Ectodermal cell (in vitro differentiated cells): ENCODE measurements around the gene YIPF2.
"Not testable (repeated sequence)": the region's sequence is repeated elsewhere in the genome, so short reads cannot be mapped to it uniquely, and the experiment has no call there.

Experiments used
- H3K27ac ChIP-seq: 2 replicates; pipeline ENCODE4 v1.7.0; 2013; ENCODE audit warnings: mild to moderate bottlenecking, low read depth, low read length; ENCODE audit not compliant: insufficient read depth, poor library complexity, severe bottlenecking
- H3K27me3 ChIP-seq: 2 replicates; pipeline ENCODE4 v1.7.0; 2013; ENCODE audit warnings: mild to moderate bottlenecking, low read length; ENCODE audit not compliant: insufficient read depth, control insufficient read depth, poor library complexity, severe bottlenecking
- H3K36me3 ChIP-seq: one replicate; pipeline ENCODE4 v1.7.0; 2013; ENCODE audit warnings: low read length; ENCODE audit not compliant: control insufficient read depth, insufficient read depth
- H3K4me1 ChIP-seq: one replicate; pipeline ENCODE4 v1.7.0; 2013; ENCODE audit warnings: low read length; ENCODE audit not compliant: control insufficient read depth, insufficient read depth
- H3K4me3 ChIP-seq: 2 replicates; pipeline ENCODE4 v1.7.0; 2013; ENCODE audit warnings: low read depth, low read length, control low read depth; ENCODE audit not compliant: insufficient read depth
- H3K9me3 ChIP-seq: 2 replicates; pipeline ENCODE4 v1.7.0; 2013; ENCODE audit warnings: mild to moderate bottlenecking, low read length, moderate library complexity; ENCODE audit not compliant: control insufficient read depth
- WGBS, 2 experiments: methylation state at CpG; one replicate each; pipeline ENCODE4 v1.1.7; 2013; ENCODE audit warnings: missing lambda C conversion rate in 2 of 2; 5-methylcytosine and 5-hydroxymethylcytosine counted together

The YIPF2 gene

GRCh38 chr19:10941649-10942048, 13.2 kb upstream of the YIPF2 start:
- H3K27me3 ChIP-seq, H3K4me1 ChIP-seq, H3K27ac ChIP-seq, H3K9me3 ChIP-seq, H3K36me3 ChIP-seq, H3K4me3 ChIP-seq: not testable (repeated sequence)
- WGBS, 2 experiments, result 88 to 92% methylated on average over 13 to 14 of the region's 14 CpGs

GRCh38 chr19:10936661-10937084, 8.2 kb upstream of the YIPF2 start:
- H3K9me3 ChIP-seq, result no peaks in the 10 kb centered on the region
- H3K27ac ChIP-seq, result no peak overlapping the region
- WGBS, 2 experiments, result 14 to 16% methylated on average over 11 of the region's 11 CpGs
- no peaks in the 10 kb centered on the region for H3K27me3 ChIP-seq
- H3K36me3 ChIP-seq, result no peaks in the 10 kb centered on the region
- H3K4me1 ChIP-seq, result no peaks in the 10 kb centered on the region
- no peak overlapping the region for H3K4me3 ChIP-seq

GRCh38 chr19:10935371-10936059, 7.1 kb upstream of the YIPF2 start:
- no peaks in the 10 kb centered on the region for H3K4me1 ChIP-seq
- H3K27ac ChIP-seq, result no peak overlapping the region
- no peaks in the 10 kb centered on the region for H3K36me3 ChIP-seq
- no peaks in the 10 kb centered on the region for H3K9me3 ChIP-seq
- WGBS, 2 experiments, result 93 to 94% methylated on average over 9 of the region's 9 CpGs
- H3K4me3 ChIP-seq, result no peak overlapping the region
- no peaks in the 10 kb centered on the region for H3K27me3 ChIP-seq

- Histone ChIP-seq H3K27me3 (no peaks in the 10 kb centered on the region), H3K9me3 (no peaks in the 10 kb centered on the region), H3K4me1 (peaks cover 3% of the 10 kb centered on the region), H3K4me3 (peak overlapping the region; percentile 96), H3K27ac (no peak overlapping the region), H3K36me3 (no peaks in the 10 kb centered on the region)
- 14 to 16% methylated on average over 27 of the region's 27 CpGs for WGBS, 2 experiments
Observed at GRCh38 chr19:10929402-10929794, 959 bp upstream of the YIPF2 start.

- H3K4me3 ChIP-seq, result peak overlapping the region; percentile 96
- H3K4me1 ChIP-seq, result peaks cover 3% of the 10 kb centered on the region
- WGBS, 2 experiments, result 19 to 20% methylated on average over 47 of the region's 47 CpGs
- no peaks in the 10 kb centered on the region for H3K9me3 ChIP-seq
- H3K27me3 ChIP-seq, result no peaks in the 10 kb centered on the region
- H3K36me3 ChIP-seq, result peaks cover 7% of the 10 kb centered on the region
- H3K27ac ChIP-seq, result no peak overlapping the region
Observed at GRCh38 chr19:10927730-10928562, 493 bp downstream of the YIPF2 start.

- Histone ChIP-seq H3K4me3 (no peak overlapping the region), H3K4me1 (no peaks in the 10 kb centered on the region), H3K27me3 (no peaks in the 10 kb centered on the region), H3K9me3 (no peaks in the 10 kb centered on the region), H3K36me3 (peaks cover 9% of the 10 kb centered on the region), H3K27ac (no peak overlapping the region)
- 93 to 95% methylated on average over 13 of the region's 13 CpGs for WGBS, 2 experiments
Observed at GRCh38 chr19:10924597-10924996, 3.8 kb downstream of the YIPF2 start.

GRCh38 chr19:10923260-10924112, 5.0 kb downstream of the YIPF2 start:
- 96% methylated on average over 29 of the region's 29 CpGs for WGBS, 2 experiments
- peaks cover 19% of the 10 kb centered on the region for H3K36me3 ChIP-seq
- no peak overlapping the region for H3K4me3 ChIP-seq

GRCh38 chr19:10922638-10923014, 5.8 kb downstream of the YIPF2 start:
- 88 to 94% methylated on average over 13 of the region's 13 CpGs for WGBS, 2 experiments
- no peaks in the 10 kb centered on the region for H3K27me3 ChIP-seq
- no peaks in the 10 kb centered on the region for H3K4me1 ChIP-seq
- H3K27ac ChIP-seq, result no peak overlapping the region
- no peak overlapping the region for H3K4me3 ChIP-seq
- H3K9me3 ChIP-seq, result no peaks in the 10 kb centered on the region
- H3K36me3 ChIP-seq, result peaks cover 19% of the 10 kb centered on the region

More at GRCh38 chr19:10923260-10924112, 5.0 kb downstream of the YIPF2 start:
- no peaks in the 10 kb centered on the region for H3K27me3 ChIP-seq
- no peaks in the 10 kb centered on the region for H3K9me3 ChIP-seq
- no peak overlapping the region for H3K27ac ChIP-seq
- no peaks in the 10 kb centered on the region for H3K4me1 ChIP-seq

GRCh38 chr19:10921910-10922637, 6.4 kb downstream of the YIPF2 start:
- no peak overlapping the region for H3K27ac ChIP-seq
- 92 to 94% methylated on average over 33 of the region's 33 CpGs for WGBS, 2 experiments
- no peaks in the 10 kb centered on the region for H3K27me3 ChIP-seq
- H3K36me3 ChIP-seq, result peaks cover 19% of the 10 kb centered on the region
- H3K4me1 ChIP-seq, result no peaks in the 10 kb centered on the region
- H3K4me3 ChIP-seq, result no peak overlapping the region
- H3K9me3 ChIP-seq, result no peaks in the 10 kb centered on the region
